ENCODE measurements around the gene ACLY.

DNA sequence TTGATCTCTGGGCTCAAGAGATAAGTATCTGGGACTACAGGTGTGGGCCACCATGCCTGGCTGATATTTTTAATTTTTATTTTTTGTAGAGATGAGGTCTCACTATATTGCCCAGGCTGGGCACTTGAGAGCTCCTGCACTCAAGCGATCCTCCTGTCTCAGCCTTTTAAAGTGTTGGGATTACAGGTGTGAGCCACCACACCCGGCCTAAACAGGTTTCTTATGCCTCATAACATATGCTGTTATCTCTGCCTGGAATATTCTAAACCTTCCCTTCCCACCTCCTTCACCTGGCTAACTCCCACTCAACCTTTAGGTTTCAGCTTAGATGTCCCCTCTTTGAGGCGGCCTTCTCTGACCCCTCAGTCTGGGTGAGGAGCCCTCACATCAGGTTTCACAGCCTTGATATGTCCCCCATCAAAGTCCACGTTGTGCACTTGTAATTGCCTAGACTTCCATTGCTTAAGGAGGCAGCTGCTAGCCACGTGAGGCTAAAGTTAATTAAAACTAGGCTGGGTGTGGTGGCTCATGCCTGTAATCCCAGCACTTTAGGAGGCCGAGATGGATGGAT lies 39.2 kb upstream of the ACLY start:
- TF ChIP-seq, protein P1, sequence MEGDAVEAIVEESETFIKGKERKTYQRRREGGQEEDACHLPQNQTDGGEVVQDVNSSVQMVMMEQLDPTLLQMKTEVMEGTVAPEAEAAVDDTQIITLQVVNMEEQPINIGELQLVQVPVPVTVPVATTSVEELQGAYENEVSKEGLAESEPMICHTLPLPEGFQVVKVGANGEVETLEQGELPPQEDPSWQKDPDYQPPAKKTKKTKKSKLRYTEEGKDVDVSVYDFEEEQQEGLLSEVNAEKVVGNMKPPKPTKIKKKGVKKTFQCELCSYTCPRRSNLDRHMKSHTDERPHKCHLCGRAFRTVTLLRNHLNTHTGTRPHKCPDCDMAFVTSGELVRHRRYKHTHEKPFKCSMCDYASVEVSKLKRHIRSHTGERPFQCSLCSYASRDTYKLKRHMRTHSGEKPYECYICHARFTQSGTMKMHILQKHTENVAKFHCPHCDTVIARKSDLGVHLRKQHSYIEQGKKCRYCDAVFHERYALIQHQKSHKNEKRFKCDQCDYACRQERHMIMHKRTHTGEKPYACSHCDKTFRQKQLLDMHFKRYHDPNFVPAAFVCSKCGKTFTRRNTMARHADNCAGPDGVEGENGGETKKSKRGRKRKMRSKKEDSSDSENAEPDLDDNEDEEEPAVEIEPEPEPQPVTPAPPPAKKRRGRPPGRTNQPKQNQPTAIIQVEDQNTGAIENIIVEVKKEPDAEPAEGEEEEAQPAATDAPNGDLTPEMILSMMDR (IDR thresholded peaks at IDR 0.05) = no peak
- no peak for TF ChIP-seq POLR2A (IDR thresholded peaks at IDR 0.05)

Measured in heart left ventricle (tissue), 13 donors.